Endothelial cell of umbilical vein (primary cell): ENCODE measurements around the gene PPP1R26. TPM values are rescaled to one million over a fixed set of nuclear protein-coding genes. Genes with fewer than 3 reads are reported as not detected.

Experiments
- BruUV-seq: library from RNA; stranded (reverse); fragments of 400-500 nt; replicated peaks from 2 replicates; lab custom pipeline; 2021; lab: Mats Ljungman, UMichigan
- CTCF ChIA-PET: fragments of 300-600, 350-600 bp; sonication (Branson Sonifier 250); formaldehyde crosslinking; loops from one replicate; lab custom pipeline; 2021; ENCODE audit warnings: antibody characterized with exemption, inconsistent platforms; lab: Charles Lee
- POLR2A ChIA-PET: fragments of 300-600, 350-600 bp; sonication (Branson Sonifier 250); formaldehyde crosslinking; loops from one replicate; lab custom pipeline; 2021; ENCODE audit warnings: antibody characterized with exemption, inconsistent platforms; lab: Charles Lee
- DNase-seq: peaks from one replicate; pipeline ENCODE4 v3.0.0-alpha.2; 2011; ENCODE audit warnings: low read depth, low spot score
- FAIRE-seq: peaks from 2 replicates; lab custom pipeline; 2011; peaks lifted over from hg19 to GRCh38; lab: Jason Lieb, UNC
- H2AFZ ChIP-seq: 2 replicates; pipeline ENCODE4 v1.6.0; 2012; ENCODE audit warnings: low read depth, low read length, control low read depth, inconsistent platforms
- H3K27ac ChIP-seq: 2 replicates; pipeline ENCODE4 v1.5.1; 2011; ENCODE audit warnings: low read depth, mild to moderate bottlenecking, control low read depth, low read length, moderate library complexity; ENCODE audit not compliant: insufficient read depth
- H3K27me3 ChIP-seq, 2 experiments: 2 replicates each; pipeline versions ENCODE4 v1.6.0 to v1.6.1; 2011; ENCODE audit warnings: low read length in 2 of 2, mixed read lengths in 1 of 2; ENCODE audit not compliant: control insufficient read depth in 2 of 2, insufficient read depth in 2 of 2
- H3K36me3 ChIP-seq, 2 experiments: 2 replicates in 1 of 2; 3 replicates in 1 of 2; pipeline ENCODE4 v1.5.1; 2011; ENCODE audit warnings: low read length in 2 of 2, mild to moderate bottlenecking in 1 of 2, moderate library complexity in 1 of 2; ENCODE audit not compliant: control insufficient read depth in 2 of 2, insufficient read depth in 2 of 2; ENCODE audit errors: extremely low read depth in 1 of 2
- H3K4me1 ChIP-seq: 3 replicates; pipeline ENCODE4 v1.5.1; 2011; ENCODE audit warnings: mild to moderate bottlenecking, low read length; ENCODE audit not compliant: control insufficient read depth, insufficient read depth; ENCODE audit errors: extremely low read depth
- H3K4me2 ChIP-seq: 2 replicates; pipeline ENCODE4 v1.6.1; 2011; ENCODE audit warnings: low read length, control low read depth, mixed read lengths; ENCODE audit not compliant: insufficient read depth
- H3K4me3 ChIP-seq, 3 experiments: fragments of 200-600 bp in 1 of 3; sonication (generic), shearing (Covaris generic) in 1 of 3; replicated peaks in 1 of 3; 2 replicates each; pipeline ENCODE4 v1.5.1; 2011 to 2016; ENCODE audit warnings: control low read depth in 3 of 3, low read length in 3 of 3, mild to moderate bottlenecking in 2 of 3, inconsistent platforms in 1 of 3, low read depth in 1 of 3, moderate library complexity in 1 of 3; ENCODE audit not compliant: insufficient read depth in 1 of 3
- H3K79me2 ChIP-seq: 2 replicates; pipeline ENCODE4 v1.6.0; 2012; ENCODE audit warnings: low read length, inconsistent platforms; ENCODE audit not compliant: control insufficient read depth, insufficient read depth
- H3K9ac ChIP-seq: replicated peaks from 2 replicates; pipeline ENCODE3; 2011; ENCODE audit warnings: low read length, control low read depth; ENCODE audit not compliant: insufficient read depth; ENCODE audit errors: extremely low read depth
- H3K9me1 ChIP-seq: replicated peaks from 3 replicates; pipeline ENCODE4 v1.6.0; 2011; ENCODE audit warnings: mild to moderate bottlenecking, low read length; ENCODE audit not compliant: control insufficient read depth, insufficient read depth; ENCODE audit errors: extremely low read depth
- H3K9me3 ChIP-seq: replicated peaks from 2 replicates; pipeline ENCODE4 v1.5.1; 2012; ENCODE audit warnings: low read length, inconsistent platforms; ENCODE audit not compliant: control insufficient read depth, insufficient read depth
- H4K20me1 ChIP-seq: replicated peaks from 2 replicates; pipeline ENCODE3; 2011; ENCODE audit warnings: mild to moderate bottlenecking, low read length; ENCODE audit not compliant: control insufficient read depth, insufficient read depth; ENCODE audit errors: extremely low read depth
- CTCF ChIP-seq, 2 donors: IDR thresholded peaks; 1 replicate in 1 of 2; 2 replicates in 1 of 2; pipeline ENCODE4 v1.5.1; 2011; ENCODE audit warnings: low read length in 2 of 2, mild to moderate bottlenecking in 2 of 2, moderate library complexity in 2 of 2, control low read depth in 1 of 2, inconsistent platforms in 1 of 2, low read depth in 1 of 2; ENCODE audit not compliant: insufficient read depth in 1 of 2; ENCODE audit errors: extremely low read depth in 1 of 2
- EZH2 ChIP-seq: IDR thresholded peaks from 2 replicates; pipeline ENCODE4 v1.6.1; 2012; ENCODE audit warnings: borderline replicate concordance, low read depth, mild to moderate bottlenecking, moderate library complexity, low read length, inconsistent platforms; ENCODE audit not compliant: severe bottlenecking
- FOS ChIP-seq: IDR thresholded peaks from 2 replicates; pipeline ENCODE4 v1.6.1; 2011; ENCODE audit warnings: mild to moderate bottlenecking, low read length, moderate library complexity, borderline replicate concordance; ENCODE audit not compliant: insufficient read depth
- GATA2 ChIP-seq: IDR thresholded peaks from 2 replicates; pipeline ENCODE4 v1.7.0; 2011; ENCODE audit warnings: low read depth, mild to moderate bottlenecking, moderate library complexity, mixed read lengths, low read length; ENCODE audit not compliant: insufficient read length, insufficient read depth
- JUN ChIP-seq: IDR thresholded peaks from 2 replicates; pipeline ENCODE4 v1.6.1; 2011; ENCODE audit warnings: borderline replicate concordance, low read depth; ENCODE audit not compliant: insufficient read length, insufficient read depth
- MAX ChIP-seq: IDR thresholded peaks from 2 replicates; pipeline ENCODE4 v1.6.1; 2011; ENCODE audit not compliant: insufficient read depth, insufficient read length
- MYC ChIP-seq: IDR thresholded peaks from one replicate; pipeline ENCODE4 v1.6.1; 2011; ENCODE audit warnings: mild to moderate bottlenecking, low read depth, low read length
- POLR2A ChIP-seq: IDR thresholded peaks from 2 replicates; pipeline ENCODE4 v1.6.1; 2012; ENCODE audit warnings: low read depth, mild to moderate bottlenecking, control low read depth, low read length
- POLR2AphosphoS5 ChIP-seq: IDR thresholded peaks from 2 replicates; pipeline ENCODE4 v1.6.1; 2012; ENCODE audit warnings: low read depth, mild to moderate bottlenecking, control low read depth, low read length, moderate library complexity; ENCODE audit not compliant: insufficient read depth
- dilution Hi-C: fragments of 300-500 bp; cut with MboI; formaldehyde crosslinking; loops from one replicate; pipeline ENCODE4 v1.15.0; 2019; ENCODE audit warnings: low sequenced_read_pairs; ENCODE audit not compliant: extremely low pct_ligation_motif_present
- intact Hi-C: fragments of 100-400 bp; cut with micrococcal nuclease; formaldehyde crosslinking; loops from one replicate; pipeline ENCODE4 v1.10.0; 2022
- polyA plus RNA-seq, 4 experiments: library from polyadenylated mRNA; depleted of rRNA in 3 of 4; stranded (reverse) in 3 of 4; unstranded in 1 of 4; fragments of >200 nt; gene quantifications; 2 replicates each; pipeline versions ENCODE4 v1.2.1 to v1.2.3, GENCODE V29; 2011 to 2012; ENCODE audit warnings: missing spikeins in 1 of 4
- total RNA-seq: library from RNA; stranded (reverse); gene quantifications from 2 replicates; pipeline ENCODE4 v1.2.3, GENCODE V29; 2021

The PPP1R26 gene
- total and polyA plus RNA-seq, 2 donors (not counting 3 experiments of a cell fraction or from before 2014, with no cell fraction given): 5.9 to 16.9 TPM

- H3K9me1 ChIP-seq: no peaks in the 10 kb centered on the region
- peaks cover 4% of the 10 kb centered on the region for H3K4me1 ChIP-seq
- ChIA-PET CTCF (no interaction called here), POLR2A (no interaction called here)
- H4K20me1 ChIP-seq: no peaks in the 10 kb centered on the region
- dilution Hi-C loops: no loop called here
- no peak overlapping the region for H3K27ac ChIP-seq
- no peaks in the 10 kb centered on the region for H3K79me2 ChIP-seq
- no peak overlapping the region for H3K9ac ChIP-seq
- H3K4me3 ChIP-seq: no peak overlapping the region
- intact Hi-C loops: no loop called here
- peaks cover 0 to 20% of the 10 kb centered on the region in 2 experiments for H3K36me3 ChIP-seq
- no peak overlapping the region for H3K4me2 ChIP-seq
- BruUV-seq: no TSS peak
- no peak overlapping the region for H2AFZ ChIP-seq
- H3K27me3 ChIP-seq: no peaks in the 10 kb centered on the region
- DNase-seq (no peak), FAIRE-seq (no peak)
- no peak for TF ChIP-seq JUN
- TF ChIP-seq POLR2AphosphoS5: no peak
- TF ChIP-seq MYC: no peak
- no peak for TF ChIP-seq FOS
- TF ChIP-seq MAX: no peak
- TF ChIP-seq GATA2: no peak
- TF ChIP-seq POLR2A: no peak
- no peak for TF ChIP-seq EZH2
- no peak for TF ChIP-seq CTCF (IDR thresholded peaks at IDR 0.05; ENCODE audit: extremely low read depth in 1 of 2, insufficient read depth in 1 of 2, low read depth in 1 of 2, low read length in 2 of 2)
- no peaks in the 10 kb centered on the region for H3K9me3 ChIP-seq
These were observed 28.7 kb downstream of the PPP1R26 start for GRCh38 chr9:135508211-135508820.
